ENCODE measurements around the gene EZR. TPM values are rescaled to one million over a fixed set of nuclear protein-coding genes. Genes with fewer than 3 reads are reported as not detected.

EZR gene
- total RNA-seq, 1 experiment from 2014 or later: 263 TPM

DNA sequence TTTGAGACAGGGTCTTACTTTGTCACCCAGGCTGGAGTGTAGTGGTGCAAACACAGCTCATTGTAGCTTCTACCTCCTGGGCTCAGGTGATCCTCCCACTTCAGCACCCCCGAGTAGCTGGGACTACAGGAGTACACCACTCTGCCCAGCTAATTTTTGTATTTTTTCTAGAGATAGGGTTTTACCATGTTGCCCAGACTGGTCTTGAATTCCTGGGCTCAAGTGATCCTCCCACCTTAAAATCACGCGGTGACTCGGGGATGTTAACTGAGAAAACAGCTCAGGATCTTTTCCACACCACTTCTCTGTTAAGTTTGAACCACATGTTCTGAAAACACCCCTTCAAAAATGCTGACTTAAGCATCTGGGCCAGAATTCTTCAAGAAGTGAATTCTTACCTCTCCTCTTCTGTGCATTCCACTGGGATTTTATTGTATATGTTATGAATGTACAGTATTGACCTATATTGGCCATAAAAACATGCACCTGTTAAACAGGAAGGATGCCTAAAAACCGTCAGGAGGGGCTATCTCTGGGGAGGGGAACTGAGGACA is 96.9 kb downstream of the EZR start:
- POLR2A ChIA-PET: interaction anchor here (0.5 to 0.7 kb wide), 2 partner anchors 49 to 203 kb away, joined by 6 to 13 read pairs; no protein-coding TSS in a partner anchor
- intact Hi-C loops (cut with micrococcal nuclease; ENCODE audit: unreplicated experiment) (no loop called here), in situ Hi-C loops (cut with HindIII; ENCODE audit: low pct_unique_long_range_greater_than_20kb, low sequenced_read_pairs) (no loop called here)
- DNase-seq (ENCODE audit: low read depth, low spot score) (no peak), ATAC-seq (no peak)
- H3K36me3 ChIP-seq (ENCODE audit: control insufficient read depth, insufficient read depth, low read length): no peaks in the 10 kb centered on the region
- H3K9me3 ChIP-seq (ENCODE audit: control insufficient read depth, insufficient read depth, low read depth, low read length): no peaks in the 10 kb centered on the region
- no peak overlapping the region for H3K27ac ChIP-seq (ENCODE audit: low read length)
- CTCF ChIA-PET: no interaction called here
- BruUV-seq (replicated peaks): no TSS peak
- H3K4me1 ChIP-seq (ENCODE audit: control insufficient read depth, insufficient read depth, low read length): no peaks in the 10 kb centered on the region
- H3K4me3 ChIP-seq (ENCODE audit: low read depth in 2 of 2, low read length in 2 of 2): no peak overlapping the region
- H3K27me3 ChIP-seq (ENCODE audit: control insufficient read depth, insufficient read depth, low read length): no peaks in the 10 kb centered on the region
- TF ChIP-seq, protein P1, sequence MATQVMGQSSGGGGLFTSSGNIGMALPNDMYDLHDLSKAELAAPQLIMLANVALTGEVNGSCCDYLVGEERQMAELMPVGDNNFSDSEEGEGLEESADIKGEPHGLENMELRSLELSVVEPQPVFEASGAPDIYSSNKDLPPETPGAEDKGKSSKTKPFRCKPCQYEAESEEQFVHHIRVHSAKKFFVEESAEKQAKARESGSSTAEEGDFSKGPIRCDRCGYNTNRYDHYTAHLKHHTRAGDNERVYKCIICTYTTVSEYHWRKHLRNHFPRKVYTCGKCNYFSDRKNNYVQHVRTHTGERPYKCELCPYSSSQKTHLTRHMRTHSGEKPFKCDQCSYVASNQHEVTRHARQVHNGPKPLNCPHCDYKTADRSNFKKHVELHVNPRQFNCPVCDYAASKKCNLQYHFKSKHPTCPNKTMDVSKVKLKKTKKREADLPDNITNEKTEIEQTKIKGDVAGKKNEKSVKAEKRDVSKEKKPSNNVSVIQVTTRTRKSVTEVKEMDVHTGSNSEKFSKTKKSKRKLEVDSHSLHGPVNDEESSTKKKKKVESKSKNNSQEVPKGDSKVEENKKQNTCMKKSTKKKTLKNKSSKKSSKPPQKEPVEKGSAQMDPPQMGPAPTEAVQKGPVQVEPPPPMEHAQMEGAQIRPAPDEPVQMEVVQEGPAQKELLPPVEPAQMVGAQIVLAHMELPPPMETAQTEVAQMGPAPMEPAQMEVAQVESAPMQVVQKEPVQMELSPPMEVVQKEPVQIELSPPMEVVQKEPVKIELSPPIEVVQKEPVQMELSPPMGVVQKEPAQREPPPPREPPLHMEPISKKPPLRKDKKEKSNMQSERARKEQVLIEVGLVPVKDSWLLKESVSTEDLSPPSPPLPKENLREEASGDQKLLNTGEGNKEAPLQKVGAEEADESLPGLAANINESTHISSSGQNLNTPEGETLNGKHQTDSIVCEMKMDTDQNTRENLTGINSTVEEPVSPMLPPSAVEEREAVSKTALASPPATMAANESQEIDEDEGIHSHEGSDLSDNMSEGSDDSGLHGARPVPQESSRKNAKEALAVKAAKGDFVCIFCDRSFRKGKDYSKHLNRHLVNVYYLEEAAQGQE (IDR thresholded peaks at IDR 0.05; ENCODE audit: insufficient read depth in 1 of 2, low read depth in 2 of 2, low read length in 1 of 2): no peak
- TF ChIP-seq SIN3A (IDR thresholded peaks at IDR 0.05; ENCODE audit: borderline replicate concordance, insufficient read depth, low read depth, low read length) (no peak), TCF7L2 (IDR thresholded peaks at IDR 0.05; ENCODE audit: low read depth, low read length) (no peak)
- TF ChIP-seq, protein P2, sequence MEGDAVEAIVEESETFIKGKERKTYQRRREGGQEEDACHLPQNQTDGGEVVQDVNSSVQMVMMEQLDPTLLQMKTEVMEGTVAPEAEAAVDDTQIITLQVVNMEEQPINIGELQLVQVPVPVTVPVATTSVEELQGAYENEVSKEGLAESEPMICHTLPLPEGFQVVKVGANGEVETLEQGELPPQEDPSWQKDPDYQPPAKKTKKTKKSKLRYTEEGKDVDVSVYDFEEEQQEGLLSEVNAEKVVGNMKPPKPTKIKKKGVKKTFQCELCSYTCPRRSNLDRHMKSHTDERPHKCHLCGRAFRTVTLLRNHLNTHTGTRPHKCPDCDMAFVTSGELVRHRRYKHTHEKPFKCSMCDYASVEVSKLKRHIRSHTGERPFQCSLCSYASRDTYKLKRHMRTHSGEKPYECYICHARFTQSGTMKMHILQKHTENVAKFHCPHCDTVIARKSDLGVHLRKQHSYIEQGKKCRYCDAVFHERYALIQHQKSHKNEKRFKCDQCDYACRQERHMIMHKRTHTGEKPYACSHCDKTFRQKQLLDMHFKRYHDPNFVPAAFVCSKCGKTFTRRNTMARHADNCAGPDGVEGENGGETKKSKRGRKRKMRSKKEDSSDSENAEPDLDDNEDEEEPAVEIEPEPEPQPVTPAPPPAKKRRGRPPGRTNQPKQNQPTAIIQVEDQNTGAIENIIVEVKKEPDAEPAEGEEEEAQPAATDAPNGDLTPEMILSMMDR (IDR thresholded peaks at IDR 0.05): no peak

DNA sequence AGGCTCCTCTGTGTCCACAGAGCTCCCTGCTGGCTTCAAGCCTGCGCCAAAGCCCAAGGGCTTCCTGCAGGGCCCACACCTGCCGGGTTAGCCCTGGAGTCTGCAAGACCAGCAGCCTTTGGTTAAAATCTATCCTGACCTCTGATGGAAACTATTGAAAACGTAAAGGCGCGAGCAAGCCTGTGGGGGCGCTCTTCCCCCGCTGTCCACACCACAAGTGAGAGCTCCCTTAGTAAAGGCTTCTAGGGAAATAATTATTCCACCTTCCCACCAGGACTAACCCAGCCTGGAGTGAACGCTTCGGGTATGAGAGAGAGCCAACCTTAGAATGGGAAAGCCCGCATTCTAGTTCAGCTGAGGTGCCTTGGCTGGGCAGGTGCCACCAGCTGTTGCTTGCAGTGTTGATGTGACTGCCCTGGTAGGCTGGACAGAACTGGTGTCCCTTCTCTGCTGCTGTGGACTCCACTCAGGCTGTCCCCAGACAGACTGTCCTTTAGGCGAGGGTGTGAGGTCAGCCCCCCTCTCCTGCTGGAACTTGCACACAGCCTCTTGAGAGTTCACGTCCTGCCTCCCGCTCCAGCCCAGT is 100.6 kb downstream of the EZR start:
- intact Hi-C loops (cut with micrococcal nuclease; ENCODE audit: unreplicated experiment) (loop anchor here (10.0 kb wide), 1 partner anchor 416 kb away; no protein-coding TSS in a partner anchor), in situ Hi-C loops (cut with HindIII; ENCODE audit: low pct_unique_long_range_greater_than_20kb, low sequenced_read_pairs) (no loop called here)
- ChIA-PET CTCF (interaction anchor here (1.0 kb wide), 2 partner anchors 11 to 283 kb away, joined by 3 read pairs; no protein-coding TSS in a partner anchor), POLR2A (no interaction called here)
- H3K36me3 ChIP-seq (ENCODE audit: control insufficient read depth, insufficient read depth, low read length): no peaks in the 10 kb centered on the region
- H3K4me1 ChIP-seq (ENCODE audit: control insufficient read depth, insufficient read depth, low read length): no peaks in the 10 kb centered on the region
- ATAC-seq (peak; percentile 70), DNase-seq (ENCODE audit: low read depth, low spot score) (no peak)
- BruUV-seq (replicated peaks): no TSS peak
- H3K9me3 ChIP-seq (ENCODE audit: control insufficient read depth, insufficient read depth, low read depth, low read length): no peaks in the 10 kb centered on the region
- H3K4me3 ChIP-seq (ENCODE audit: low read depth in 2 of 2, low read length in 2 of 2): no peak overlapping the region
- H3K27ac ChIP-seq (ENCODE audit: low read length): no peak overlapping the region
- TF ChIP-seq, protein P2 (IDR thresholded peaks at IDR 0.05): peak; percentile 87
- TF ChIP-seq, protein P1 (IDR thresholded peaks at IDR 0.05; ENCODE audit: insufficient read depth in 1 of 2, low read depth in 2 of 2, low read length in 1 of 2): no peak
- no peaks in the 10 kb centered on the region for H3K27me3 ChIP-seq (ENCODE audit: control insufficient read depth, insufficient read depth, low read length)
